Limb (tissue), 2 donors: ENCODE results near the gene ASB16.

Experiments used
- DNase-seq, 2 donors: peaks; one replicate each; pipeline ENCODE4 v3.0.0-alpha.2; 2016; ENCODE audit errors: extremely low spot score in 2 of 2

ASB16 gene

GRCh38 chr17:44222112-44222869, 51.8 kb downstream of the ASB16 start:
- DNase-seq: peak; percentile 52 to 81

DNA sequence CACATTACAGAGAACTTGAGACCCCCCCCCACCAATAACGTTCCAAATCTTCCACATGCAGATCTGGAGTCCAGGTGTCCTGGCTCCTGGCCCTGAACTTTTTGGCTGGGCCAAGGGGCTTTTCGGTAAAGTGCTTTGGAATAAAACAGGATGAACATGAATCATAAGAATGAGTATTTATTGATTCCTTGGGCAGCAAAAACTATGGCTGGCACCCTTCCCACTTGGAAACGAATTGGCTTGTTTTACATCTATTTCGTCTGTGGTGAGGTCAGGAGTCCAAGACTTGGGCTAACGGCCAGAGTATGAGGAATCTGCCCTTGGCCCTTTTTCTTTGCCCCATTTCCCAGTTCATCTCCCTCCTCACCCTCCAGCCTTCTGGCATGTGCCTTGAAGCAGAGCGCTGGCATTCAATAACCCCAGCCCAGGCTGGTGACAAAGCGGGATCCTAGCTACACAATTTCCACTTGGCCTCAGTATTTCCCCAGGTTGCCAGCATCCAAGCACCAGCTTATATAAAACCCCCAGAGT, 53.1 kb downstream of the ASB16 start:
- DNase-seq: peak in 1 of 2 donors; percentile 51
